HEK293T (cell line): ENCODE data around the gene FARP1.
"Not testable (repeated sequence)": the region's sequence is repeated elsewhere in the genome, so short reads cannot be mapped to it uniquely, and the experiment has no call there.

Experiments used
- CTCF ChIA-PET: fragments of 350-600 bp; formaldehyde crosslinking; extraction: SDS; loops from one replicate; lab custom pipeline; 2021; ENCODE audit warnings: antibody characterized with exemption, inconsistent platforms; lab: Yijun Ruan, JAX
- POLR2A ChIA-PET: fragments of 350-600 bp; formaldehyde crosslinking; extraction: SDS; loops from one replicate; lab custom pipeline; 2020; ENCODE audit warnings: antibody characterized with exemption, inconsistent platforms; lab: Yijun Ruan, JAX
- DNase-seq: peaks from one replicate; pipeline ENCODE4 v3.0.0; 2012; ENCODE audit warnings: mixed read lengths; ENCODE audit errors: extremely low spot score
- ARNT ChIP-seq: fragments of 450-650 bp; IDR thresholded peaks from 2 replicates; pipeline ENCODE4 v1.6.1; 2017; ENCODE audit warnings: mild to moderate bottlenecking
- BHLHE40 ChIP-seq: fragments of 450-650 bp; IDR thresholded peaks from 2 replicates; pipeline ENCODE4 v1.6.1; 2016; ENCODE audit warnings: mild to moderate bottlenecking, moderate library complexity, borderline replicate concordance
- CTBP1 ChIP-seq: fragments of 450-650 bp; IDR thresholded peaks from 2 replicates; pipeline ENCODE4 v1.6.1; 2016; ENCODE audit warnings: borderline replicate concordance
- ELF4 ChIP-seq: fragments of 450-650 bp; IDR thresholded peaks from 2 replicates; pipeline ENCODE4 v1.6.1; 2017; ENCODE audit warnings: antibody characterized with exemption
- FOXA1 ChIP-seq: fragments of 450-650 bp; IDR thresholded peaks from 2 replicates; pipeline ENCODE4 v1.6.1; 2016; ENCODE audit warnings: mild to moderate bottlenecking
- FOXK2 ChIP-seq: fragments of 450-650 bp; IDR thresholded peaks from 2 replicates; pipeline ENCODE4 v1.6.1; 2016; ENCODE audit warnings: mild to moderate bottlenecking
- FOXM1 ChIP-seq: fragments of 450-650 bp; IDR thresholded peaks from 2 replicates; pipeline ENCODE4 v1.6.1; 2017; ENCODE audit warnings: mild to moderate bottlenecking, borderline replicate concordance
- HDGF ChIP-seq: fragments of 450-650 bp; IDR thresholded peaks from 2 replicates; pipeline ENCODE4 v1.6.1; 2017; ENCODE audit warnings: antibody characterized with exemption, borderline replicate concordance
- L3MBTL2 ChIP-seq: fragments of 450-650 bp; conservative IDR thresholded peaks from 2 replicates; pipeline ENCODE4 v1.6.1; 2016; ENCODE audit warnings: mild to moderate bottlenecking
- LEF1 ChIP-seq: fragments of 450-650 bp; IDR thresholded peaks from 2 replicates; pipeline ENCODE4 v1.6.1; 2017; ENCODE audit warnings: mild to moderate bottlenecking, borderline replicate concordance
- NFRKB ChIP-seq: fragments of 450-650 bp; IDR thresholded peaks from 2 replicates; pipeline ENCODE4 v1.6.1; 2016; ENCODE audit warnings: mild to moderate bottlenecking, moderate library complexity
- PKNOX1 ChIP-seq: fragments of 450-650 bp; IDR thresholded peaks from 2 replicates; pipeline ENCODE4 v1.6.1; 2016
- SP1 ChIP-seq: fragments of 450-650 bp; IDR thresholded peaks from 2 replicates; pipeline ENCODE4 v1.6.1; 2017
- SUZ12 ChIP-seq: fragments of 450-650 bp; IDR thresholded peaks from 2 replicates; pipeline ENCODE4 v1.6.1; 2016; ENCODE audit warnings: mild to moderate bottlenecking
- TARDBP ChIP-seq: fragments of 450-650 bp; IDR thresholded peaks from 2 replicates; pipeline ENCODE4 v1.6.1; 2016
- ZNF384 ChIP-seq: fragments of 450-650 bp; IDR thresholded peaks from 2 replicates; pipeline ENCODE4 v1.6.1; 2016

FARP1 gene

GRCh38 chr13:98225036-98225940, 82.4 kb downstream of the FARP1 start:
- TF ChIP-seq HDGF (no peak), FOXM1 (no peak)
- DNase-seq: no peak
- POLR2A ChIA-PET: no interaction called here
- CTCF ChIA-PET: interaction anchor here (0.7 to 1.1 kb wide), 2 partner anchors 11 to 34 kb away, joined by 3 read pairs; no protein-coding TSS in a partner anchor

DNA sequence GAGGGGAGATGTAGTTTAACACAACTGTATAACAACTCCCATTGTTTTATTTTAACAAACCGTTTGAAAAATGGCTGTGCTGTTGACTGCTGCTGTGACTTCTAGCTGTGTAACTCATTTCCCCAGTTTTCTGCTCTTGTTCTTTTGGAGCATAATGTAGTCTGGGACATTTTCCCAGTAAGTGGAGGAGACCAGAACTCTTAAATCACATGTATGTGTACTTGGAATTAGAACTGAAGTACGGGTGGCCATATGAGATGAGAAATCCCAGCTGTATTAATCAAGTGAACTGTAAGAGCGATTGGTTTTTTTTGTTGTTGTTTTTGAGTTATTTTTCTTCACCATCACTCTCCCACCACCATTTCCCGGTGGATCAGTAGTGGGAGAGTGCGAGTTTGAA, 83.6 kb downstream of the FARP1 start:
- POLR2A ChIA-PET: no interaction called here
- TF ChIP-seq ELF4 (no peak), PKNOX1 (no peak), SUZ12 (no peak), ZNF384 (no peak), HDGF (no peak), NFRKB (no peak), CTBP1 (no peak), TARDBP (no peak), FOXM1 (no peak), ARNT (no peak), L3MBTL2 (no peak), FOXA1 (no peak), LEF1 (no peak)

GRCh38 chr13:98228661-98229341, 85.9 kb downstream of the FARP1 start:
- no peak for DNase-seq
- ChIA-PET CTCF (no interaction called here), POLR2A (no interaction called here)
- TF ChIP-seq TARDBP (no peak), BHLHE40 (no peak), NFRKB (no peak), L3MBTL2 (no peak), FOXK2 (no peak), ARNT (no peak), ELF4 (no peak), SUZ12 (no peak), ZNF384 (no peak)

More for the DNA sequence above, 83.6 kb downstream of the FARP1 start:
- CTCF ChIA-PET: no interaction called here
- DNase-seq: no peak

DNA sequence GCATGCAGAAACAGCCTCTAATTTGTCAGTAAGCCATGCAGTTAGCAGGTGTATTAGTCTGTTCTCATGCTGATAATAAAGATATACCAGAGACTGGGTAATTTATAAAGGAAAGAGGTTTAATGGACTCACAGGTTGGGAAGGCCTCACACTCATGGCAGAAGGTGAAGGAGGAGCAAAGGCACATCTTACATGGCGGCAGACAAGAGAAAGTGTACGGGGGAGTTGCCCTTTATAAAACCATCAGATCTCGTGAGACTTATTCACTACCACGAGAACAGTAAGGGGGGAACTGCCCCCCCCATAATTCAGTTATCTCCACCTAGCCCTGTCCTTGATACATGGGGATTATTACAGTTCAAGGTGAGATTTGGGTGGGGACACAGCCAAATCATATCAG, 87.9 kb downstream of the FARP1 start:
- CTCF ChIA-PET, POLR2A ChIA-PET, DNase-seq: not testable (repeated sequence)

DNA sequence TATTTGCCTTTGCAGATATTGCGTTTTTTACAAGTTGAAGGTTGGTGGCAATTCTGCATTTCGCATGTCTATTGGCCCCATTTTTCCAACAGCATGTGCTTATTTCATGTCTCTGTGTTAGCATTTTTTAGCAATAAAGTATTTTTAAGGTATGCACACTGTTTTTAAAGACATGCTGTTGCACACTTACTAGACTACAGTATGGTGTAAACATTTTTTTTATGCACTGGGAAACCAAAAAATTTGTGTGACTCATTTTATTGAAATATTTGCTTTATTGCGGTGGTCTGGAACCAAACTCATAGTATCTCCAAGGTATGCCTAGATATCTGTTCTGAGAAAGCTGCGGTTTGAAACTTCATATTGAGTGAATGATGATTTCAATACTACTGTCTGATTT, 89.6 kb downstream of the FARP1 start:
- no peak for DNase-seq
- ChIA-PET CTCF (no interaction called here), POLR2A (no interaction called here)
- TF ChIP-seq ARNT (no peak), FOXK2 (no peak), FOXA1 (no peak), CTBP1 (no peak), ZNF384 (no peak), TARDBP (no peak), HDGF (no peak), FOXM1 (no peak), PKNOX1 (no peak), SUZ12 (no peak), LEF1 (no peak), SP1 (no peak), ELF4 (no peak), BHLHE40 (no peak), L3MBTL2 (no peak), NFRKB (no peak)

GRCh38 chr13:98233127-98233526, 90.2 kb downstream of the FARP1 start:
- ChIA-PET CTCF (no interaction called here), POLR2A (no interaction called here)
- DNase-seq: no peak
- TF ChIP-seq ZNF384 (no peak), L3MBTL2 (no peak), PKNOX1 (no peak), BHLHE40 (no peak), SP1 (no peak), ELF4 (no peak), LEF1 (no peak), SUZ12 (no peak), TARDBP (no peak)

- TF ChIP-seq L3MBTL2 (no peak), ARNT (no peak), FOXK2 (no peak)
- ChIA-PET CTCF (no interaction called here), POLR2A (no interaction called here)
- DNase-seq: no peak
Measured at GRCh38 chr13:98234348-98234747, 91.5 kb downstream of the FARP1 start.
